Measurements from ENCODE around the gene MEGF9.

MEGF9 gene

GRCh38 chr9:120730654-120731514 is 16.6 kb upstream of the MEGF9 start:
- DNase-seq (ENCODE audit: low spot score): peak; percentile 73

GRCh38 chr9:120729791-120730241 is 15.5 kb upstream of the MEGF9 start:
- no peak for DNase-seq (ENCODE audit: low spot score)

GRCh38 chr9:120726484-120726883 is 12.2 kb upstream of the MEGF9 start:
- DNase-seq (ENCODE audit: low spot score): no peak

- DNase-seq (ENCODE audit: low spot score): no peak
Observed at GRCh38 chr9:120725907-120726306, 11.6 kb upstream of the MEGF9 start.

- DNase-seq (ENCODE audit: low spot score): no peak
Observed at GRCh38 chr9:120724757-120725400, 10.6 kb upstream of the MEGF9 start.

- DNase-seq (ENCODE audit: low spot score): no peak
Observed at GRCh38 chr9:120723565-120723964, 9.3 kb upstream of the MEGF9 start.

GRCh38 chr9:120720404-120720803 is 6.1 kb upstream of the MEGF9 start:
- no peak for DNase-seq (ENCODE audit: low spot score)

- DNase-seq (ENCODE audit: low spot score): no peak
Observed at GRCh38 chr9:120718316-120718715, 4.0 kb upstream of the MEGF9 start.

GRCh38 chr9:120717176-120717575 is 2.9 kb upstream of the MEGF9 start:
- no peak for DNase-seq (ENCODE audit: low spot score)

- no peak for DNase-seq (ENCODE audit: low spot score)
Observed at GRCh38 chr9:120716483-120716882, 2.2 kb upstream of the MEGF9 start.

- DNase-seq (ENCODE audit: low spot score): no peak
Observed at GRCh38 chr9:120715389-120715924, 1.2 kb upstream of the MEGF9 start.

- DNase-seq (ENCODE audit: low spot score): no peak
Observed at GRCh38 chr9:120714846-120715388, 647 bp upstream of the MEGF9 start.

GRCh38 chr9:120713257-120714087 is 798 bp downstream of the MEGF9 start:
- no peak for DNase-seq (ENCODE audit: low spot score)

- no peak for DNase-seq (ENCODE audit: low spot score)
Observed at GRCh38 chr9:120712539-120713031, 1.7 kb downstream of the MEGF9 start.

- DNase-seq (ENCODE audit: low spot score): no peak
Observed at GRCh38 chr9:120711841-120712538, 2.3 kb downstream of the MEGF9 start.

- DNase-seq (ENCODE audit: low spot score): no peak
Observed at GRCh38 chr9:120711354-120711753, 2.9 kb downstream of the MEGF9 start.

GRCh38 chr9:120710110-120710981 is 3.9 kb downstream of the MEGF9 start:
- peak; percentile 87 for DNase-seq (ENCODE audit: low spot score)

GRCh38 chr9:120708526-120709224 is 5.6 kb downstream of the MEGF9 start:
- no peak for DNase-seq (ENCODE audit: low spot score)

GRCh38 chr9:120707170-120707569 is 7.1 kb downstream of the MEGF9 start:
- no peak for DNase-seq (ENCODE audit: low spot score)
